ENCODE measurements around the gene DPYSL4. TPM values are rescaled to one million over a fixed set of nuclear protein-coding genes. Genes with fewer than 3 reads are reported as not detected.

The DPYSL4 gene
- total RNA-seq, 1 experiment from 2014 or later = 26.3 TPM

DNA sequence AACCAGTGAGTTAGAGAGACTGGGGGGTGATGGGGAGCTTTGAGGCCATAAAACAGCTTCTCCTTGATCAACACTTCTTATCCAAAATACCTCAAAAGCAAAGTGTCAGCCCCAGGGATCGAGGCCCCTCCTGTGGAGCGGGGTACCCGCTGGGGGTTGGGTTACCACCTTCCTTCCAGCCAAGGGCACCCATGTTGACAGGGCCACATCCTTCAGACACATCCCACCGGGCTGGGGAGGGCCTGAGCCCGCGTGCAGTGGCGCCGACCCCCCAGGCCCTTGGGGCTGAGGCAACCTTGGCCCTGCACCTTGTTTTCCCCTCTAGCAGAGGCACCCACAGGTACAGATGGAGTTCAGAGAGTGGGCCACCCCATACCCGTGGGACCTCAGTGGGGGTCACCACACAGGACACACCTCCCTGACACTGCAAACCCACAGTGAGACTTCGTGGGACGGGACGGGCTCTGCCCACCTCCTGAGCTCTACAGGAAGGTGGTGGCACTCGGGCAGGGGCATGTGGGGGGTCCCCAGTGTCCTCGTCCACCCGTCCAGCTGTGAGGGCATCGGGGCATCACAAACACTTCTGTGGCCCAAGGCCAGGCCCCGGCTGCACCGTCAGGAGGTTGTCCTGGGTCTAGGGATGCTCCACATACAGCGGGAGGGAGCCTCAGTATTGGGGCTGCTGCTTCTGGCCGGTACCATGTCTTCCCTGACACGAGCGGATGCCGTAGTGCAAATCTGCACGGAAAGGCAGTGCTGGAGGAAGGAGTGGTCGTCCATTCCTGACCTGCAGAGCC lies 10.7 kb downstream of the DPYSL4 start:
- Histone ChIP-seq H2BK15ac (ENCODE audit: low read depth, low read length) (no peak overlapping the region), H2AK5ac (ENCODE audit: insufficient read length, low read length) (no peak overlapping the region), H3T11ph (ENCODE audit: low read length) (no peak overlapping the region), H2BK20ac (ENCODE audit: low read depth, low read length, poor library complexity, severe bottlenecking) (no peak overlapping the region), H3K4ac (ENCODE audit: low read depth, low read length) (no peak overlapping the region), H4K20me1 (ENCODE audit: control insufficient read depth, insufficient read depth, insufficient read length) (no peaks in the 10 kb centered on the region), H4K8ac (replicated peaks; ENCODE audit: insufficient read length, low read depth, low read length) (no peak overlapping the region), H3K23ac (ENCODE audit: insufficient read length, low read depth, low read length) (no peak overlapping the region), H3K9me3 (ENCODE audit: control insufficient read depth, low read depth, low read length) (no peaks in the 10 kb centered on the region), H4K5ac (ENCODE audit: insufficient read length, low read depth, low read length) (no peak overlapping the region), H3K27ac (ENCODE audit: insufficient read length, low read depth, low read length) (no peak overlapping the region), H3K79me1 (ENCODE audit: insufficient read depth, low read depth, low read length, poor library complexity, severe bottlenecking) (no peaks in the 10 kb centered on the region), H3K18ac (ENCODE audit: insufficient read length, low read depth, low read length) (no peak overlapping the region), H3K4me2 (ENCODE audit: insufficient read depth, insufficient read length, low read length) (no peak overlapping the region), H3K56ac (ENCODE audit: insufficient read length, low read depth, low read length) (no peak overlapping the region), H2BK120ac (ENCODE audit: low read depth, low read length, poor library complexity, severe bottlenecking) (no peak overlapping the region), H2AFZ (ENCODE audit: low read length) (no peak overlapping the region), H3K79me2 (ENCODE audit: insufficient read depth, low read length) (no peaks in the 10 kb centered on the region), H2BK5ac (ENCODE audit: insufficient read length, low read length) (no peak overlapping the region), H3K14ac (ENCODE audit: insufficient read depth, low read length) (no peak overlapping the region), H3K27me3 (ENCODE audit: insufficient read depth, low read length) (no peaks in the 10 kb centered on the region), H4K91ac (ENCODE audit: insufficient read length, low read depth, low read length) (no peak overlapping the region), H3K23me2 (ENCODE audit: insufficient read length, low read depth, low read length, poor library complexity, severe bottlenecking) (no peaks in the 10 kb centered on the region), H3K9ac (ENCODE audit: extremely low read depth, insufficient read length, low read length) (no peak overlapping the region), H2BK12ac (ENCODE audit: insufficient read length, low read depth, low read length) (no peak overlapping the region), H3K4me1 (ENCODE audit: insufficient read depth, low read length) (no peaks in the 10 kb centered on the region)
- Mint-ChIP-seq H3K4me1 (no peaks in the 10 kb centered on the region), H3K27me3 (ENCODE audit: low read depth) (no peaks in the 10 kb centered on the region), H3K4me3 (no peak overlapping the region), H3K36me3 (ENCODE audit: insufficient read depth in 1 of 3, low read depth in 3 of 3) (peaks cover 0 to 13% (median 13%) of the 10 kb centered on the region in 3 experiments; a peak in 4 of 7 replicates), H3K9me3 (no peaks in the 10 kb centered on the region), H3K27ac (no peak overlapping the region)
- WGBS (ENCODE audit: extremely low coverage, insufficient read length, low lambda C conversion rate) = no CpG with 5 or more reads among the region's 25 CpGs
- DNase-seq = no peak
- TF ChIP-seq, protein P1, sequence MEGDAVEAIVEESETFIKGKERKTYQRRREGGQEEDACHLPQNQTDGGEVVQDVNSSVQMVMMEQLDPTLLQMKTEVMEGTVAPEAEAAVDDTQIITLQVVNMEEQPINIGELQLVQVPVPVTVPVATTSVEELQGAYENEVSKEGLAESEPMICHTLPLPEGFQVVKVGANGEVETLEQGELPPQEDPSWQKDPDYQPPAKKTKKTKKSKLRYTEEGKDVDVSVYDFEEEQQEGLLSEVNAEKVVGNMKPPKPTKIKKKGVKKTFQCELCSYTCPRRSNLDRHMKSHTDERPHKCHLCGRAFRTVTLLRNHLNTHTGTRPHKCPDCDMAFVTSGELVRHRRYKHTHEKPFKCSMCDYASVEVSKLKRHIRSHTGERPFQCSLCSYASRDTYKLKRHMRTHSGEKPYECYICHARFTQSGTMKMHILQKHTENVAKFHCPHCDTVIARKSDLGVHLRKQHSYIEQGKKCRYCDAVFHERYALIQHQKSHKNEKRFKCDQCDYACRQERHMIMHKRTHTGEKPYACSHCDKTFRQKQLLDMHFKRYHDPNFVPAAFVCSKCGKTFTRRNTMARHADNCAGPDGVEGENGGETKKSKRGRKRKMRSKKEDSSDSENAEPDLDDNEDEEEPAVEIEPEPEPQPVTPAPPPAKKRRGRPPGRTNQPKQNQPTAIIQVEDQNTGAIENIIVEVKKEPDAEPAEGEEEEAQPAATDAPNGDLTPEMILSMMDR (conservative IDR thresholded peaks at IDR 0.05) = no peak

Measured in H9 (cell line).